HG02678 (cell line): Measurements from ENCODE around the gene PI4K2B.
"Not testable (repeated sequence)": the region's sequence is repeated elsewhere in the genome, so short reads cannot be mapped to it uniquely, and the experiment has no call there.

Experiments used
- ATAC-seq: cut with Tn5 transposase; IDR thresholded peaks from one replicate; pipeline ENCODE4 v1.9.1; 2021; ENCODE audit warnings: mild to moderate bottlenecking, moderate library complexity; ENCODE audit not compliant: unreplicated experiment

The PI4K2B gene

GRCh38 chr4:25240754-25241210, 6.9 kb downstream of the PI4K2B start:
- peak; percentile 61 for ATAC-seq

- not testable (repeated sequence) for ATAC-seq
Observed at GRCh38 chr4:25242195-25242594, 8.4 kb downstream of the PI4K2B start.

GRCh38 chr4:25245181-25245580, 11.3 kb downstream of the PI4K2B start:
- ATAC-seq = no peak

- no peak for ATAC-seq
Observed at GRCh38 chr4:25246680-25247611, 13.1 kb downstream of the PI4K2B start.

- not testable (repeated sequence) for ATAC-seq
Observed at GRCh38 chr4:25248875-25249274, 15.0 kb downstream of the PI4K2B start.

GRCh38 chr4:25249494-25249893, 15.7 kb downstream of the PI4K2B start:
- ATAC-seq = not testable (repeated sequence)

- ATAC-seq = no peak
Observed at GRCh38 chr4:25252230-25253070, 18.6 kb downstream of the PI4K2B start.

- no peak for ATAC-seq
Observed at GRCh38 chr4:25253071-25253445, 19.2 kb downstream of the PI4K2B start.

GRCh38 chr4:25253786-25254185, 20.0 kb downstream of the PI4K2B start:
- ATAC-seq = not testable (repeated sequence)

- no peak for ATAC-seq
Observed at GRCh38 chr4:25258980-25259578, 25.2 kb downstream of the PI4K2B start.

GRCh38 chr4:25271866-25272265, 38.0 kb downstream of the PI4K2B start:
- ATAC-seq = no peak

GRCh38 chr4:25280210-25280609, 46.4 kb downstream of the PI4K2B start:
- ATAC-seq = no peak

- no peak for ATAC-seq
Observed at GRCh38 chr4:25283948-25284347, 50.1 kb downstream of the PI4K2B start.

GRCh38 chr4:25284466-25284865, 50.6 kb downstream of the PI4K2B start:
- no peak for ATAC-seq

- no peak for ATAC-seq
Observed at GRCh38 chr4:25290490-25291067, 56.7 kb downstream of the PI4K2B start.

- ATAC-seq = no peak
Observed at GRCh38 chr4:25291158-25291733, 57.4 kb downstream of the PI4K2B start.

GRCh38 chr4:25297528-25298242, 63.9 kb downstream of the PI4K2B start:
- no peak for ATAC-seq

GRCh38 chr4:25299476-25300203, 65.8 kb downstream of the PI4K2B start:
- no peak for ATAC-seq

GRCh38 chr4:25301471-25301870, 67.6 kb downstream of the PI4K2B start:
- no peak for ATAC-seq
